CD4-positive, alpha-beta T cell treated with Interleukin-12 subunit alpha and Interleukin-12 subunit beta, for 1 hour (primary cell): ENCODE results near the gene TGFB1.
"Not testable (repeated sequence)": the region's sequence is repeated elsewhere in the genome, so short reads cannot be mapped to it uniquely, and the experiment has no call there.

Source experiments
- DNase-seq: peaks from one replicate; pipeline ENCODE4 v3.0.0-alpha.2; 2020

The TGFB1 gene

DNA sequence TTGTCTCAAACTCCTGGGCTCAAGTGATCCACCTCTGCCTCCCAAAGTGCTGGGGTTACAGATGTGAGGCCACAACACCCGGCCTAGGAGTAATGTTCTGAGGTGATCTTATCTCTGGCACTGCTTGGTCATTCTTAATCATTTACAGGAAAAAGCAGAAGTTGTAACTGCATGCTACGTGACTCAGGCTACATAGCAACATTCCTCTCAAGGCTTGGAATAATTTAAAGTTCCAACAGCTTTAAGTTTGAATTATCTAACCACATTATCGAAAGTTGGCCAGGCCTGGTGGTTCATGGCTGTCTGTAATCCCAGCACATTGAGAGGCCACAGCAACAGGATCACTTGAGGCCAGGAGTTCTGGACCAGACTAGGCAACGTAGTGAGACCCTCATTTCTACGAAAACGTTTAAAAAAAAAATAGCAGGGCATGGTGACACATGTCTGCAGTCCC is 14.2 kb upstream of the TGFB1 start:
- no peak for DNase-seq

DNA sequence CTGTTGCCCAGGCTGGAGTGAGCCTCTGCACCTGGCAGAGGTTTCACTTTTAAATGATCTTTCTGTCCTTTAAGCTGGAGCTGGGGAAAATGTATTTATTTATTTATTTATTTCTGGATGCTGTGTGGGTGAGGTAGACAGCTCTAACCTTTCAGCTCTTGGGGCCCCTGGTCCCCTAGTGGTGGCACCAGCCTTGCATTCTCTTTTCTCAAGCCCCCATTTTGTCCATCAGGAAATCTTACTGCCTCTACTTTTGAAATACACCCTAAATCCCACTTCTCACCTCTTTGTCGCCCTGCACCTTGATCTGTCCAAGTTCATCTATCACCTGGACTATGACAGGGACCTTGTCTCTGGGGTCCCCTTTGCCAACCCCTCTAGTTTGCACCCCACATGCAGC is 12.4 kb upstream of the TGFB1 start:
- no peak for DNase-seq

DNA sequence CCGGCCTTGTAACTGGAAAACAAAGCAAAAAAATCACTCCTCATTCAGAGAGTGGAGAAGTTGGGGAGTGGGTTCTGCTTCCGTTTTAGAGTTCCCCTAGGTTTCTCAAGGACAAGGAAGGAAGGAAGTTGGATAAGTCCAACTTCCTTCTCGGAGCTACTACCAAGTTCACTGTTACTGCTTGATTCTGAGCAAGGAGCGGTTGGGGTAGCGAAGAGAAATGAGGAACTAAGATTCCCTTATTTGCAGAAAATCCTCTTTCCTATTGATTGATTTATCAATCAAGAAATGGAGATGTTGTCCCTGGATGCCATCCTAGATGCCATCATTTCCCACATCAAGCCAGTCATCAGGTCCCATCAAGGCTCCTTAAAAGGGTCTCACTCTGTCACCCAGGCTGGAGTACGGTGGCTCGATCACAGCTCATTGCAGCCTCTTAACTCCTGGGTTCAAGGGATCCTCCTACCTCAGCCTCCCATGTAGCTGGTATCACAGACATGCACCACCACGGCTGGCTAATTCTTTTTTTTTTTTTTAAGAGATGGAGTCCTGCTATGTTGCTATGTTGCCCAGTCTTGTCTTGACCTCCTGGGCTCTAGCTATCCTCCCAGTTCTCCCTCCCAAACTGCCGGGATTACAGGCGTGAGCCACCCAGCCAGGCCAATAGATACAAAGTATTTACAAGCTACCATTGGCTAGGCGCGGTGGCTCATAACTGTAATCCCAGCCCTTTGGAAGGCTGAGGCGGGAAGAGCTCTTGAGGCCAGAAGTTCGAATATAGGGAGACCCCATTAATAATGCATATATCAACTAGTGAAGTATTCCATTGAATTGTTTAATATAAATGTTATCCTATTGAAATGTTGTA is 11.0 kb upstream of the TGFB1 start:
- DNase-seq: no peak

DNA sequence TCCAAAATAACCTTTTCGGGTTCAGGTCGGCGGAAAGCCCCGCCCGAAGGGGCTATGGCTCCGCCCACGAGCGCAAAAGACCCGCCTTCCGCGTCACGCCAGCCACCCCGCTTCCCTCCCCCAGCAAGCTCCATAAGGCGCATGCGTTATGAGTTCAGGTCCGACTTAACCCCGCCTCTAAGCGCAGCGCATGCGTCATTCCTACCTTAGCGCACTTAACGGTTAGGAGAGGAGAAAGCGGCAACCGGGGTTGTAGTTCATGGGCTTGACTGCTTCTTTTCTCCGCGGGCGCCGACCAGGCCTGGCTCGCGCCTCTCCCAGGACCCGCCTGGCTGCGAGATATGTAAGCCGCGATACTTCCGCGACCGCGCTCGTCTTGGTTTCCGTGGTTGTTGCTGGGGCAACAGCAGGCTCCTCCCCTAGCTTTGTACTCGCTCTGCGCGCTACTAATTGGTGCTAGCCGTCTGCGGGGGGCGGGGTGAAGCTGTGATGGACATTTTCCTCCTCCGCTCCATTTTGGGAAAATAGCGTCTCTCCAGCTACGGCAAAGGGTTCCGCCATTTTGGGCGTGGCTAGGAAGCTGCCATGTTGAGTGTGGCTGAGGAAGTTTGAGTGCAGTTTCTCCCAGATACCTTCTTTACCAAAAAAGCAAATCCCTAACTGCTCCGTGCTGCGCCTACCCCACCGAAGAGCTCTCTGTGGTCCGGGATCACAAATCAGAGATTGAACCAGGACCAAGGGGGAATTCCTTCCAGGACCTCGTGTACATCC is 10.2 kb upstream of the TGFB1 start, which contains the start of gene B9D2:
B9D2 (minus strand) TSS at position 397 of the 771 bp plus-strand sequence. CDS start 630 bp downstream, outside the sequence.
- peak; percentile 99 for DNase-seq

DNA sequence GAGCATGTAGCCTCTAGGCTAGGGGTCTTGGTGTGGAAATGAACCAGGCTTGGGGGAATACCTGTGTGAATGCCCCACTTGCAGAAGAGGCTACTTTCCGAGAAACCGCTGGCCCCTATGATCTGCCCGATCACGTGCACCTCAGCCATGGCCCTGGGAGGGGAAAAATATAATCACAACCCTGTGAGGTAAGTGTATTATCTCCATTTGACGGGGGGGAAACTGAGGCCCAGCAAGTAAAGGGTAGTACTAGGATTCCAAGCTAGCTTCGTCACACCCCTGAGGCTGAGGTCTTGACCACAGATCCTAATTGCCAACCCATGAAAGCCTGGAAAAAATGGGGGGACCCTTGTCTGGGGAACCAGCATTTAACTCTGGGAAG is 9.6 kb upstream of the TGFB1 start:
- DNase-seq: no peak

DNA sequence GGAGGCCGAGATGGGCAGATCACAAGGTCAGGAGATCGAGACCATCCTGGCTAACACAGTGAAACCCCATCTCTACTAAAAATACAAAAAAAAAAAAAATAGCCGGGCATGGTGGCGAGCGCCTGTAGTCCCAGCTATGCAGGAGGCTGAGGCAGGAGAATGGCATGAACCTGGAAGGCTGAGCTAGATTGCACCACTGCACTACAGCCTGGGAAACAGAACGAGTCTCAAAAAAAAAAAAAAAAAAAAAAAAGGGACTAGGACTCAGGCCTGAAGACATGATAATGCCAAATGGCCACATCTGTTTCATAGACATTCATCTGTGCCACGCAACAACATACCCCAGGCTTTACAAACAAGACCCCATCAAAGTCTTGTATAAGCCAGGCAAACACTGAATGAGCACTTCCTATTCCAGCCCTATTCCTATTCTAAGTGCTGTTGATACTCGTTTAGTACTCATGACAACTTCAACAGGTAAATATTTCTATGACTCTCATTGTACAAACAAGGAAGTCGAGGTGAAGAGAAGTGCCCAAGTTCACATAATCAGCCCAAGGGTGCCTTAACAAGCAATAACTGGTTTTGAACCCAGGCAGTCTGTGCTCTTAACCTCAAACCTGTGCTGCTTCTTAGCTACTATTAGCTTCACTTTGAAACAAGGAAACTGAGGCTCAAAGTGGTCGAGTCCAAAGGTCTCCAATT is 8.6 kb upstream of the TGFB1 start:
- no peak for DNase-seq

DNA sequence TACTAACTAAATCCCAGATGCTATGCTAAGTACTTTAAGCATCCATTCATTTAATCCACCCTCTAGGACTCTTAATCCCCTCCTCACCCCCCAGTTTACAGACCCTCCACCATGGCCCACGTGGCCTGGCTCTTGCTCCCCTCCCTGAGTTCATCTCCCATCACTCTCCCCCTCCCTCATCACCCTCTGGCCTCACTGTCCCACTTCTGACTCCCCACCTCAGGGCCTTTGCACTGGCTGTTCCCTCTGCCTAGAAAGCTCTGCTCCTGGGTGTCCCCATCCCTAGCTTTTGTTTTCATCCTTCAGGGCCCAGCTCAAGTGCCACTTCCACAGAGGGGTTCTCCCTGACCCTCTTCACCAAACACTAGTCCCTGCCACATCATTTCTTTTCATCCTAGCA is 6.0 kb upstream of the TGFB1 start:
- DNase-seq: no peak

DNA sequence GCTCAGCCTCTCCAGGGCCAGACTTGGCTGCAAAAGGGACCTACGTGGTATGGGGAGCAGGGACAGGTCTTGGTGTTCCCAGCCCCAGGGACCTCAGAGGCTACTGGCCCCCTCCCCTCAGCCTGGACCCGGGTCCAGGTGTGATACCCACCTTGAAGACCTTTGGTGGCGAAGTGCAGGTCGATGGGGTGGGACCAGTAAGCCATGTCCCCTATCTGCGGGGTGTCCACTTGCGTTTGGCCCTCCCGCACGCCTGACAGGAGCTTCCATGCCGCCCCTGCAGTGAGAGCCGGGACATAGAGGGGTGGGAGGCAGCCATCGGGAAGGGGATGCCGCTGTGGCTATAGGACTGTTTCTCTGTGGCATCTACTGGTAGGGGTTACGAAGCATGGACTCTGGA is 4.0 kb upstream of the TGFB1 start:
- DNase-seq: no peak

DNA sequence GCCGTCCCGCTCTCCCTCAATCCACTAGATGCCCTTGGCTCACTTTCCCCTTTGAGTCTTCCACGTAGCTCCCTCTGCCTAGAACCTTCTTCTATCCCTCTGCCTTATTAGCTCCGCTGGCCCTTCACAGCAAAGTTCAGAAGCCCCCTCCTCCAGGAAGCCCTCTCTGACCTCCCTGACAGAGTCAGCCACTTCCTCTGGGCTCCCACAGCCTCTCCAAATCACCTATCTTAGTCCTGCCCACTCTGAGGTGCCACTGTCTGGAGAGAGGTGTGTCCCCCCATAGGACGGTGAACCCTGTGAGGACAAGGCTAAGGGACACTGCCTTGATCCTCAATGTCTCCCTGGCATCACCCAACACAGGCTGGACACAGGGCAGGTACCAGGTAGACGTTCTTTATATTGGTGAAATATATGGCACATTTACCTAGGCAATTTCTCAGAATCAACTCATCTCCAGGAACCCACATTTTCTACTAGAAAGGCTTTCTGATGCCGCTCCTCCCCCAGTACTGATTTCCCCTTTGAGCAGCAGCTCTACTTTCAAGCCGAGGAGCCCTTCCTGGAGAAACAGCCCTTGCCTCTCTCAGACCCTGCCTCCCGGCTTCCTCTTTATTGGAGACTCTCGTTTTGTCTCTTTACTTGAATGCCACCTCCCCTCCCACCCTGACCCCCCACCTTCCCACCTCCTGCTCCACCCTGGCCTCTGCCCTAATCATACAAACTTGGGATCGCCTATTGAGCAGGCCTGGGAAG is 3.4 kb upstream of the TGFB1 start:
- no peak for DNase-seq

DNA sequence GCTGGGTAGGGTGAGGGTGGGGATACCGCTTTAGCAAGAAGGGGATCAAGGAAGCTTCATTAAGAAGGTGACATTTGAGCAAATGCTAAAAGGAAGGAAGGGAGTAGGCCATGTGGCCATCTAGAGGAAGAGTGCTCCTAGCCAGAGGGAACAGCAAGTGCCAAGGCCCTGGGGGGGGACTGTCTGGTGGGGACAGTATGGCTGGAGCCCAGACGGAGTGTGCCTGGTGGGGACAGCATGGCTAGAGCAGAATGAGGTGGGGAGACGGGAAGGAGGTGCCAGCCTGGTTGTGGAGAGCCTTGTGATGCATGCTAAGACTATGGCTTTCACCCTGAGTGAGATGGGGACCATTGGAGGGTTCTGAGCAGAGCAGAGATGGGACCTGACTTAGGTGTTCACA is 2.1 kb upstream of the TGFB1 start:
- no peak for DNase-seq

DNA sequence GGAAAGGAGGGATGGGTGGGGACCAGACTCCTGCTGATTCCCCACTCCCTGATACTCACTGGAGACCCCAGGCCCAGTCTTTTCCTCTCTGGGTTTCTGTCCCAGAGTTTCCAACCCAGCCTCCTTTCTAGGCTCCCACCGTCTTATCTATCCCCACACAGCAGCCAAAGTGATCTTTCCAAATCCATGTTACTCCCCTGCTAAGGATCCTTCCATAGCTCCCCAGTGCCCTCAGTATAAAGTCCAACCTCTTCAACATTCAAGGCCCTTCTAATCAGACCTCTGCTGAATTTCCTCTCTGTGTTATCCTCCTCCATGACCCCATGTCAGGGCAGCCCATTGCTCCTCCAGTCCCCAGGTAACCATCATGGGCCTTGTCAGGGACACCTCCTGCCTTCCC is 1.3 kb upstream of the TGFB1 start:
- no peak for DNase-seq

DNA sequence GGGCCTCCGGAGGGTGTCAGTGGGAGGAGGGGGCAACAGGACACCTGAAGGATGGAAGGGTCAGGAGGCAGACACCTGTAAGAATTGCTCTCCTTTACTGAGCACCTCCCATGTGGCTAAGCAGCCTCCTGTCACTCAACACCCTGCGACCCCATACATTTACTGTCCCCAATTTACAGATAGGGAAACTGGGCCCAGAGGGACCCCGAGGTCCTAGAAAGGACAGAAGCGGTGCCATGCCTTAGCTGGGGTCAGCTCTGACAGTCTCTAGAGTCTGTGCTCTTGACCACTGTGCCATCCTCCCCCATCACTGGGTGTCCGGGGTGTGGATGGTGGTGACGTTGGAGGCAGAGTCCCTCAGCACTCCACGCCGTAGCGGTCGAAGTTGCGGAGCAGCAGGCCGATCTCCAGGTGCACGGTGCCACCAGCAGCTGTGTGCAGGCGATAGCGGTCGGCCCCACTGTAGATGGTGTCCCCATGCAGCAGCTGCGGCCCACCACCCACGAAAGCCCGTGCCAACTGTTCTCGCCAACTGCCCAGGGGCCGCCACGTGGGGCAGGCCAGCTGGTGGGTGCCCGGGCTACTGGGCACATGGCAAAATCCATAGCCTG is 726 bp upstream of the TGFB1 start:
- no peak for DNase-seq

DNA sequence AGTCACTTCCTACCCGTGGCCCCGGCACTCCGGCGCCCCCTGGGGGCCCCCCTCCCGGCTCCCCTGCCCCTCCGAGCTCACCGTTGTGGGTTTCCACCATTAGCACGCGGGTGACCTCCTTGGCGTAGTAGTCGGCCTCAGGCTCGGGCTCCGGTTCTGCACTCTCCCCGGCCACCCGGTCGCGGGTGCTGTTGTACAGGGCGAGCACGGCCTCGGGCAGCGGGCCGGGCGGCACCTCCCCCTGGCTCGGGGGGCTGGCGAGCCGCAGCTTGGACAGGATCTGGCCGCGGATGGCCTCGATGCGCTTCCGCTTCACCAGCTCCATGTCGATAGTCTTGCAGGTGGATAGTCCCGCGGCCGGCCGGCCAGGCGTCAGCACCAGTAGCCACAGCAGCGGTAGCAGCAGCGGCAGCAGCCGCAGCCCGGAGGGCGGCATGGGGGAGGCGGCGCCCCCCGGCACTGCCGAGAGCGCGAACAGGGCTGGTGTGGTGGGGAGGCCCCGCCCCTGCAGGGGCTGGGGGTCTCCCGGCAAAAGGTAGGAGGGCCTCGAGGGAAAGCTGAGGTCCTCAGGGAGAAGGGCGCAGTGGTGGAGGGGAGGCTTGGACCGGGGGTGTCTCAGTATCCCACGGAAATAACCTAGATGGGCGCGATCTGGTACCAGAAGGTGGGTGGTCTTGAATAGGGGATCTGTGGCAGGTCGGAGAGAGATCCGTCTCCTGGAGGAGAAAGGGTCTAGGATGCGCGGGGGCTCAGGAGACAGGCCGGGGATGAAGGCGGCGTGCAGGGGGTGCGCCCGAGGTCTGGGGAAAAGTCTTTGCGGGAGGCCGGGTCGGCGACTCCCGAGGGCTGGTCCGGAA is 885 bp downstream of the TGFB1 start:
- DNase-seq: peak; percentile 80

DNA sequence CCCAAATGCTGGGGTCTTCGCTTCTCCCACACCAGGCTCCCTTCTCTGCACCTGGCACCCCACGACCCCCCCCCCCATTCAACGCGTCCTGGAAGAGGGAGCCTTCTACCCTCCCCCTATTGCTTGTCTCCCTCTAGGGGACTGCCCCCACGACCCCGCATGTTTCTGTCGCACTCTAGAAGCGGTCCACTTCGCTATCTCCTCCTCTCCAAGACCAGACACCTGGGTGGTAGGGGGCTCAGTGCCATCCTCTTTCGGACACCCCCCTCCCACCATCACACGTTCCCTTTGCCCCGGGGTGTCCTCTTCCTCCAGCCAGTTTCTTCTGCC is 1.5 kb downstream of the TGFB1 start:
- DNase-seq: no peak

DNA sequence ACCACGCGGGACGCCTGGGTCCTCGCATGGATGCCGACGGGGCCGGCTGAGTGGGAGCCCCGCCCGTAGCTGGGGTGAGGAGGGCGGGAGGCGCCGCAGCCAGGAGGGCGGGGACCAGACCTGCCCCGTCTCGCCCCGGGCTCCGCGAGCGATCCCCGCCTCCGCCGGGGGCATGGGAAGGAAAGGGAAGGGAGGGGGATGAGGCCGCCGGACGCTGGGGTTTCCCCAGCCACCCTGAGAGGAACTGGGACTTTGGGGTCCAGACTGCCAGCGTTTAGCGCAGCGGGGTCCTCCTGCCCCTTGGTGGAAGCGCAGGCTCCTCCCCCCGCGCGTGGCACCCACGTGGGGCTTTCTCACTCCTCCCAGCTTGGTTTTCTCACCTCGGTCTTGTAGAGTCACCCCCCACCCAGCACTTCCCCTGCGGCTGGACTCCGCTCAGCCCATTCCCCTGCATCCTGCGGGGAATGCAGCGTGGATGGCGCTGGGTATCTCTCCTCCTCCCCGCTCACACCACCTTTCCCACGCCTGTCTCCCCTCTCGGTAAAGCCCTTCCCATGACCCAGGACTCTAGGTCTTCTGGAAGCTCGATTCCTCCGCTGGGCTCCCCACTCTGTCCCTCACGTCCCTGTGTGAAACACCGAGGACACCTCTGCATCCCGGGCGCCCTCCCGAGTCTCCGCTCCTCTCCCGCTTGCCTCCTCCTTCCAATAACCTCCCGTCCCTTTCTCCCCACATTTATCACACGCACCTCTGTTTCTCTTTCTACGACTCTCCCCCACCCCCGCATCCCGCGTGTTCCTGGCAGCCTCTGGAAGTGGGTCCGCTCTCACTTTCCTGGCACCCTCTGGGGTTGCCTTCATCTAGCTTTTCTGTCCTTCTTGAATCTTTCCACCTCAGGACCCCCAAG is 2.1 kb downstream of the TGFB1 start:
- DNase-seq: peak; percentile 89

DNA sequence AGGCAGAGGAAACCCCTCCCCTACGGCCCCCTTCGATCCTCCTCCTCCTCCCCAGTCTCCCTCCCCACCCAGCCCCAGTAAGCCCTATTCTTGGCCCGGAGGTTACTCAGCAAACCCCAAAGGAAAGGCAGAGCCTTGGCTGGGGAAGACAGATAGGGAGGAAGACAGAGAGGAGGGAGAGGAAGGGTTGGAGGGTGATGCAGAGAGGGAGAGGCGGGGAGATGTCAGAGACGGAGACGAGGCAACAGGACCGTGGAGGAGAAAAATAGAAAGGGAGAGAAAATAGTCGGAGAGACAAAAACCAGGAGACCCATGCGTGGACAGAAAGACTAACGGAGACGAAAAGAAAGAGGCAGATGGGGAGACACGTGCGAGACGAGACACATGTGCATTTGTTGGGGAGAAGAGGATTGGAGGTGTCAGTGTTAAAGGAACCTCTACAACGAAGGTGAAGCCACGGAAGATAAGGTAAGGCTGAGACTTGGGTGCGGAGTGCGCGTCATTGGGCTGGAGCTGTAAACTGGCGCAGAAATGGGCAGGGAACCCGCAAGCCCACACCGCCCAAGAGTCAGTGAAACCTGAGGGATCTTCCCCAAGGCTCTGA is 2.9 kb downstream of the TGFB1 start:
- DNase-seq: no peak

DNA sequence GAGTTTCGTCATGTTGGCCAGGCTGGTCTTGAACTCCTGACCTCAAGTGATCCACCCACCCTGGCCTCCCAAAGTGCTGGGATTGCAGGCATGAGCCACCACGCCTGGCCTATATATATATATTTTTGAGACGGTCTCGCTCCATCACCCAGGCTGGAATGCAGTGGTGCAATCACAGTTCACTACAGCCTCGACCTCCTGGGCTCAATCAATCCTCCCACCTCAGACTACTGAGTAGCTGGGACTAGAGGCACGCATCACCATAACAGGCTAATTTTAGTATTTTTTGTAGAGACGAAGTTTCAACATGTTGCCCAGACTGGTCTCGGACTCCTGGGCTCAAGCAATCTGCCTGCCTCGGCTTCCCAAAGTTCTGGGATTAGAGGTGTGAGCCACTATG is 6.8 kb downstream of the TGFB1 start:
- not testable (repeated sequence) for DNase-seq

DNA sequence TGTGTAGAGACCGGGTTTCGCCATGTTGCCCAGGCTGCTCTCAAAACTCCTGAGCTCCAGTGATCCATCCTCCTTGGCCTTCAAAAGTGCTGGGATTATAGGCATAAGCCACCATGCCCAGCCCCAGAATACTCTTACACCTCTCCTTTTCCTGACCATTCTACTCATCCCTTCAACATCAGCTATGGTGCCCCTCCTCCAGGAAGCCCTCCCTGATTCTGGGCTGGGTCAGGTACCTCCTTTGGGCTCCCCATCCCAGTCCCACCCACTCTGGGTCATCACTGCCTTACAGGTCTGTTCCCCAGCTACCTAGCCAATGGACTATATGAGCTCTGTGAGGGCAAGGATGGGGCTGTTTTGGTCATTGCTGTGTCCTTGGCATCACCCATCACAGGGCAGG is 9.6 kb downstream of the TGFB1 start:
- no peak for DNase-seq

DNA sequence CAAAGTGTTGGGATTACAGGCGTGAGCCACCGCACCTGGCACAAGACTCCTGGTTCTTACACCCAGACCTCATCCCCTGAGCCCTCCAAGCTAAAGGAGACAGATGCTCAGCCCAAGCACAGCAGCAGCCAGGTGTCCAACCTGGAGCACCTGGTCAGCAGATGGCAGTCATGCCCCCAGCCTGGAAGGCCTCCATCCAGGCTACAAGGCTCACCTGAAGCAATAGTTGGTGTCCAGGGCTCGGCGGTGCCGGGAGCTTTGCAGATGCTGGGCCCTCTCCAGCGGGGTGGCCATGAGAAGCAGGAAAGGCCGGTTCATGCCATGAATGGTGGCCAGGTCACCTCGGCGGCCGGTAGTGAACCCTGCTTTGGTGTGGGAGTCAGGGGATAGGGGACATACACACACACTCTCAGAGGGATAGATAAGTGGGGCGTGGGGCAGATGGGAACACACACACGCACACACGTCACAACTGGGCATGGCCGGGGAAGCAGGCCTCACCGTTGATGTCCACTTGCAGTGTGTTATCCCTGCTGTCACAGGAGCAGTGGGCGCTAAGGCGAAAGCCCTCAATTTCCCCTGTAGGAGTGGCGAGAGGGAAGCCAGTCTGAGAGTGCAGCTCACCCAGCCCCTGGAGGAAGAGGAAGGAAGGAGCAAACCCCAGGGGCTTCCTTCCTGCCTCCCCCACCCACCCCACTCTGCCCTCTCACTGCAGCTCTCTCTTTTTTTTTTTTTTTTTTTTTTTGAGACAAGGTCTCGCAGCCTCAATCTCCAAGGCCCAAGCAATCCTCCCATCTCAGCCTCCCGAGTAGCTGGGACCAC is 11.8 kb downstream of the TGFB1 start:
- peak; percentile 44 for DNase-seq
